ENCODE results near the gene EP400. TPM values are rescaled to one million over a fixed set of nuclear protein-coding genes. Genes with fewer than 3 reads are reported as not detected.

EP400 gene
- polyA plus RNA-seq, 1 donor (not counting 4 experiments of a cell fraction or from before 2014, with no cell fraction given) = 4.1 TPM

- Histone ChIP-seq H3K9me3 (ENCODE audit: control insufficient read depth, low read depth, low read length) (no peaks in the 10 kb centered on the region), H3K9ac (ENCODE audit: control insufficient read depth, extremely low read depth, insufficient read depth, low read length) (no peak overlapping the region), H3K79me2 (ENCODE audit: control insufficient read depth, insufficient read depth, low read length) (no peaks in the 10 kb centered on the region), H3K36me3 (ENCODE audit: control insufficient read depth in 2 of 2, extremely low read depth in 1 of 2, insufficient read depth in 2 of 2, low read length in 2 of 2) (peaks cover 9 to 17% of the 10 kb centered on the region in 2 experiments), H3K27me3 (ENCODE audit: control insufficient read depth, extremely low read depth, insufficient read depth, low read length) (no peaks in the 10 kb centered on the region), H3K9me1 (ENCODE audit: control insufficient read depth, extremely low read depth, insufficient read depth, low read length) (no peaks in the 10 kb centered on the region), H3K4me1 (ENCODE audit: control insufficient read depth, extremely low read depth, insufficient read depth, low read length) (no peaks in the 10 kb centered on the region), H2AFZ (ENCODE audit: control insufficient read depth, low read length) (no peak overlapping the region), H4K20me1 (ENCODE audit: control insufficient read depth, extremely low read depth, insufficient read depth, low read length) (no peaks in the 10 kb centered on the region), H3K27ac (ENCODE audit: control insufficient read depth, insufficient read depth, low read length) (no peak overlapping the region), H3K4me3 (ENCODE audit: control insufficient read depth in 2 of 3, extremely low read depth in 1 of 3, insufficient read depth in 2 of 3, low read depth in 1 of 3, low read length in 3 of 3) (no peak overlapping the region), H3K4me2 (ENCODE audit: control insufficient read depth, extremely low read depth, insufficient read depth, low read depth, low read length) (no peak overlapping the region)
- no peak for TF ChIP-seq EZH2 (IDR thresholded peaks at IDR 0.05; ENCODE audit: low read length)
- no peak for TF ChIP-seq CTCF (optimal IDR thresholded peaks at IDR 0.05 in 1 of 3, IDR thresholded peaks at IDR 0.05 in 1 of 3, conservative IDR thresholded peaks at IDR 0.05 in 1 of 3; ENCODE audit: extremely low read depth in 1 of 3, insufficient read depth in 2 of 3, low read length in 3 of 3)
- DNase-seq (ENCODE audit: low read depth, low spot score) (no peak), FAIRE-seq (no peak)
- dilution Hi-C loops (cut with MboI; ENCODE audit: extremely low pct_ligation_motif_present, low sequenced_read_pairs) = no loop called here
Observed at GRCh38 chr12:132109741-132110140, 160.0 kb downstream of the EP400 start.

- no peak for DNase-seq (ENCODE audit: low read depth, low spot score)
- Histone ChIP-seq H3K9ac (ENCODE audit: control insufficient read depth, extremely low read depth, insufficient read depth, low read length) (no peak overlapping the region), H3K9me3 (ENCODE audit: control insufficient read depth, low read depth, low read length) (no peaks in the 10 kb centered on the region), H3K36me3 (ENCODE audit: control insufficient read depth in 2 of 2, extremely low read depth in 1 of 2, insufficient read depth in 2 of 2, low read length in 2 of 2) (peaks cover 14 to 19% of the 10 kb centered on the region in 2 experiments), H3K27me3 (ENCODE audit: control insufficient read depth, extremely low read depth, insufficient read depth, low read length) (no peaks in the 10 kb centered on the region), H3K9me1 (ENCODE audit: control insufficient read depth, extremely low read depth, insufficient read depth, low read length) (no peaks in the 10 kb centered on the region), H3K4me3 (ENCODE audit: control insufficient read depth in 2 of 3, extremely low read depth in 1 of 3, insufficient read depth in 2 of 3, low read depth in 1 of 3, low read length in 3 of 3) (no peak overlapping the region), H3K4me2 (ENCODE audit: control insufficient read depth, extremely low read depth, insufficient read depth, low read depth, low read length) (no peak overlapping the region), H2AFZ (ENCODE audit: control insufficient read depth, low read length) (no peak overlapping the region), H3K4me1 (ENCODE audit: control insufficient read depth, extremely low read depth, insufficient read depth, low read length) (no peaks in the 10 kb centered on the region), H4K20me1 (ENCODE audit: control insufficient read depth, extremely low read depth, insufficient read depth, low read length) (no peaks in the 10 kb centered on the region), H3K79me2 (ENCODE audit: control insufficient read depth, insufficient read depth, low read length) (no peaks in the 10 kb centered on the region), H3K27ac (ENCODE audit: control insufficient read depth, insufficient read depth, low read length) (no peak overlapping the region)
- TF ChIP-seq CTCF (optimal IDR thresholded peaks at IDR 0.05 in 1 of 3, IDR thresholded peaks at IDR 0.05 in 1 of 3, conservative IDR thresholded peaks at IDR 0.05 in 1 of 3; ENCODE audit: extremely low read depth in 1 of 3, insufficient read depth in 2 of 3, low read length in 3 of 3) (no peak), EZH2 (IDR thresholded peaks at IDR 0.05; ENCODE audit: low read length) (no peak)
- no peak for FAIRE-seq
- dilution Hi-C loops (cut with MboI; ENCODE audit: extremely low pct_ligation_motif_present, low sequenced_read_pairs) = no loop called here
Observed at GRCh38 chr12:132110677-132111076, 160.9 kb downstream of the EP400 start.
